H1 (cell line): Measurements from ENCODE around the gene STK39. TPM values are rescaled to one million over a fixed set of nuclear protein-coding genes. Genes with fewer than 3 reads are reported as not detected.

Experiments used
- GTF2F1 ChIP-seq: IDR thresholded peaks from 2 replicates; pipeline ENCODE4 v1.6.1; 2012; ENCODE audit warnings: low read depth, low read length, improper control_type of control experiment, borderline replicate concordance
- MAX ChIP-seq: IDR thresholded peaks from 2 replicates; pipeline ENCODE4 v1.6.1; 2012; ENCODE audit warnings: inconsistent platforms
- NANOG ChIP-seq: IDR thresholded peaks from 2 replicates; pipeline ENCODE4 v1.6.1; 2011; ENCODE audit warnings: low read length, low read depth, mild to moderate bottlenecking, inconsistent platforms; ENCODE audit not compliant: insufficient read depth, poor library complexity, severe bottlenecking
- RAD21 ChIP-seq, 2 experiments: IDR thresholded peaks in 1 of 2; conservative IDR thresholded peaks in 1 of 2; 2 replicates each; pipeline ENCODE4 v1.6.1; 2011; ENCODE audit warnings: low read depth in 2 of 2, low read length in 2 of 2, improper control_type of control experiment in 1 of 2, inconsistent platforms in 1 of 2, mild to moderate bottlenecking in 1 of 2, moderate library complexity in 1 of 2
- polyA plus RNA-seq, 7 experiments: library from polyadenylated mRNA; depleted of rRNA in 3 of 7; stranded (reverse) in 5 of 7; unstranded in 2 of 7; fragments of >200 nt in 5 of 7; fragments of 200-250 nt in 2 of 7; gene quantifications; 1 replicate in 5 of 7; 2 replicates in 1 of 7; 4 replicates in 1 of 7; pipeline versions ENCODE4 v1.2.1 to v1.2.3, GENCODE V29; 2011 to 2013; ENCODE audit warnings: missing spikeins in 2 of 7, mixed read lengths in 2 of 7
- total RNA-seq: library from RNA; stranded (reverse); fragmentation: NEBNext Ultra II Directional; extraction: Animal tissue kit (Norgen Biotek cat#: 25700); gene quantifications from 2 replicates; pipeline ENCODE4 v1.2.1, GENCODE V29; 2021

STK39 gene
- total and polyA plus RNA-seq, 2 of the 8 experiments (the other 6 are each of a cell fraction or from before 2014, with no cell fraction given), result 13.7 to 23.8 TPM

GRCh38 chr2:168005586-168005985, 241.8 kb downstream of the STK39 start (continued):
- no peak for TF ChIP-seq MAX
- TF ChIP-seq NANOG, result no peak
- no peak for TF ChIP-seq RAD21 (IDR thresholded peaks at IDR 0.05 in 1 of 2, conservative IDR thresholded peaks at IDR 0.05 in 1 of 2; ENCODE audit: low read depth in 2 of 2, low read length in 2 of 2)
- no peak for TF ChIP-seq GTF2F1
- TF ChIP-seq, all 59 proteins: peak for 0
